AG10803 (cell line): Measurements from ENCODE around the gene RAB40C.

Experiments used
- DNase-seq: peaks from one replicate; pipeline ENCODE4 v3.0.0; 2010; ENCODE audit warnings: low read depth
- H3K4me3 ChIP-seq: 2 replicates; pipeline ENCODE4 v1.5.1; 2011; ENCODE audit warnings: mild to moderate bottlenecking, low read length, control low read depth
- CTCF ChIP-seq: conservative IDR thresholded peaks from 2 replicates; pipeline ENCODE4 v1.5.1; 2011; ENCODE audit warnings: mild to moderate bottlenecking, low read length, control low read depth, inconsistent platforms

Gene RAB40C

GRCh38 chr16:588889-589657, 793 bp upstream of the RAB40C start:
- TF ChIP-seq CTCF = no peak
- DNase-seq = peak; percentile 94
- H3K4me3 ChIP-seq = peak overlapping the region; percentile 79

DNA sequence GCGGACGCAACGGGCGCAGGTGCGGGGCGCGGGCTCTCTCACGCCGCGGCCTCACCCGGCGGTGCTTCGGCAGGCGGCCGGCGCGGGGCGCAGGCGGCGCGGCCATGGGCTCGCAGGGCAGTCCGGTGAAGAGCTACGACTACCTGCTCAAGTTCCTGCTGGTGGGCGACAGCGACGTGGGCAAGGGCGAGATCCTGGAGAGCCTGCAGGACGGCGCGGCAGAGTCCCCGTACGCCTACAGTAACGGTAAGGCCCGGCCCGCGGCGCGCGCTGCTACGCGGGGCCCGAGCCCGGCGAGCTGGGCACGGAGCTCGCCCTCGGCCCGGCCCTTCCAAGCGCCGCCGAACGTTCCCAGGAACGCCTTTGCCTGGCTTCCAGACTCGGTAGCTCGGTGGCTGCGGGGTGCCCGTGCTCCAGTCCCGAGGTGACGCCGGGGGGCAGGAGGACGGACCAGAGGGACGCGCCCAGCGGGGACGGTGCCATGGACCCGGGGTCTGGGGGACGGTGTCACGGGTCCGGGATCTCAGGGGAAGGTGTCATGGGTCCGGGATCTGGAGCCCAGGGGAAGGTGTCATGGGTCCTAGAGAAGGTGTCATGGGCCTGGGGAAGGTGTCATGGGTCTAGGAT, 435 bp downstream of the RAB40C start:
- H3K4me3 ChIP-seq = peak overlapping the region; percentile 86
- TF ChIP-seq CTCF = no peak
- DNase-seq = peak; percentile 50

GRCh38 chr16:590815-591200, 942 bp downstream of the RAB40C start:
- TF ChIP-seq CTCF = no peak
- DNase-seq = no peak
- H3K4me3 ChIP-seq = peak overlapping the region; percentile 86

DNA sequence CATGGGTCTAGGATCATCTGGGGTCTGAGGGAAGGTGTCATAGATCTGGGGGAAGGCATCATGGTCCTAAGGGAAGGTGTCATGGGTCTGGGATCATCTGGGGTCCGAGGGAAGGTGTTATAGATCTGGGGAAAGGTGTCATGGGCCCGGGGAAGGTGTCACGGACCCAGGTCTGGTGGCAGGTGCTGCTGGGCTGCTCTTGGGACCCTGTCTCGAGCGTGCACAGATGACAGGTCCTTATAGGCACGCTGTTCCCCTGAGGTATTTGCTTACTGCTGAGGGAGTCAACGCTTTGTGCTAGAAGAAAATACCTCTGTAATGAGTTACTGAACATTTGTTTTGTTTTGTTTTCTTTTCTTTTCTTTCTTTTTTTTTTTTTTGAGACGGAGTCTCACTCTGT, 1.4 kb downstream of the RAB40C start:
- DNase-seq = no peak
- peak overlapping the region; percentile 86 for H3K4me3 ChIP-seq
- no peak for TF ChIP-seq CTCF

DNA sequence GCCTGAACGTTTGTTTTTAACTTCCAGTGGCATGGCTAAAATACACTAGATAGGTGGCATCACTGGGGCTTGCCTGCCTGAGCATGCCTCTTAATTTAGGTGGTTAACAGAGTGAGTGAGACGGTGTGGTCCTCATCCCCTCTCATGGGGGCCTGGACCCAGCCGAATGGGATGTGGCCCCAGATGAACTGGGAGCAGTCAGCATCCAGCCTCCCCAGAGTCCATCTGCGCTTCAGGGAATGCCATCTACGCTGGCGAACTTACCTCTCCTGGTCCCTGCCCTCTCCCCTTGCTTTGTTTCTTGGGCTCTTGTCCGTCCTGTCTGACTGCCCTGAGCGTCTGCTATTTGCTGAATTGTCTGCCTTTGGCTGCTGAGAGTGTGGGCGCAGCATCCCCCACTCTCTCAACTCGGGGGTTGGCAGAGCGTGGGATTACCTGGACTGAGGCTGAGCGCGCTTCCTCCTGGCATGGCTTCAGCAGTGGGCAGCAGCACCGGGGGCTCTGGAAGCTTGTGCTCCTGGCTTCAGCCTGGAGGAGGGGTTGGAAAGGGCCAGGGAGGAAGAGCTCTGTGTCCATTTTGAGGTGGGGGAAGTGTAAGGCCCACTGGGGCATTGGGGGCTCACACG, 2.1 kb downstream of the RAB40C start:
- TF ChIP-seq CTCF = no peak
- no peak for DNase-seq

GRCh38 chr16:592518-593306, 2.8 kb downstream of the RAB40C start:
- TF ChIP-seq CTCF = no peak
- DNase-seq = peak; percentile 43
- H3K4me3 ChIP-seq = no peak overlapping the region

More for the DNA sequence above, 2.1 kb downstream of the RAB40C start:
- H3K4me3 ChIP-seq = no peak overlapping the region; the same call in 1 of the 2 replicates
